Mucosa of descending colon (tissue), 3 donors: ENCODE measurements around the gene ARHGAP42. TPM values are rescaled to one million over a fixed set of nuclear protein-coding genes. Genes with fewer than 3 reads are reported as not detected.

Experiments
- ATAC-seq: fragments of 200-7000 bp; cut with Tn5 transposase; one replicate; pipeline ENCODE4 v1.9.1; 2020; ENCODE audit warnings: mild to moderate bottlenecking, moderate library complexity
- DNase-seq, 3 donors: peaks; one replicate each; pipeline ENCODE4 v3.0.0-alpha.2; 2020
- H3K36me3 ChIP-seq: fragments of 200-600 bp; one replicate; pipeline ENCODE4 v1.8.0; 2021; ENCODE audit warnings: low read depth, mild to moderate bottlenecking
- H3K4me1 ChIP-seq: fragments of 200-600 bp; one replicate; pipeline ENCODE4 v1.8.0; 2021; ENCODE audit warnings: low read depth, mild to moderate bottlenecking
- H3K4me3 ChIP-seq: fragments of 200-600 bp; one replicate; pipeline ENCODE4 v1.8.0; 2021; ENCODE audit warnings: mild to moderate bottlenecking
- H3K9me3 ChIP-seq: fragments of 200-600 bp; one replicate; pipeline ENCODE4 v1.8.0; 2021; ENCODE audit warnings: mild to moderate bottlenecking
- CTCF ChIP-seq: fragments of 200-600 bp; IDR thresholded peaks from one replicate; pipeline ENCODE4 v1.8.0; 2022; ENCODE audit warnings: antibody characterized with exemption, mild to moderate bottlenecking
- intact Hi-C, 2 donors: fragments of 100-400 bp; cut with DNase I in 1 of 2; cut with micrococcal nuclease in 1 of 2; formaldehyde crosslinking; loops; one replicate each; pipeline versions ENCODE4 v1.11.0 to v1.11.1; 2022; cut with DNase I, micrococcal nuclease
- total RNA-seq, 3 donors: library from RNA; stranded (reverse); fragmentation: NEBNext Ultra II Directional in 2 of 3; extraction: Animal tissue kit (Norgen Biotek cat#: 25700) in 2 of 3; gene quantifications; one replicate each; pipeline versions ENCODE4 v1.2.1 to v1.2.4, GENCODE V29; 2021 to 2023
- donor health status: DM: no; HTN: no; CAD: no; lungs with moderate emphysema.
- donor health status: DM: no; HTN: no; CAD: no.
- donor health status: DM: no; HTN: yes; CAD: no.

Gene ARHGAP42
- total RNA-seq, 3 donors from 2014 or later, result 17.6 to 38.9 (median 18.8) TPM

- no peak for TF ChIP-seq CTCF
- intact Hi-C loops, result loop anchor here (5.0 kb wide), 3 partner anchors 163 to 273 kb away; partner anchors contain the start of gene ARHGAP42 (in 1 of the 2)
Measured at GRCh38 chr11:100849901-100850235, 162.8 kb downstream of the ARHGAP42 start.

GRCh38 chr11:100851147-100851546 lies 164.1 kb downstream of the ARHGAP42 start:
- TF ChIP-seq CTCF, result no peak
- Histone ChIP-seq H3K36me3 (no peaks in the 10 kb centered on the region), H3K4me1 (no peaks in the 10 kb centered on the region), H3K4me3 (no peak overlapping the region), H3K9me3 (no peaks in the 10 kb centered on the region)
- intact Hi-C loops, result loop anchor here (5.0 kb wide), 3 partner anchors 164 to 274 kb away; partner anchors contain the start of gene ARHGAP42 (in 1 of the 2)
- ATAC-seq (no peak), DNase-seq (no peak)

More at GRCh38 chr11:100849901-100850235, 162.8 kb downstream of the ARHGAP42 start:
- Histone ChIP-seq H3K4me3 (no peak overlapping the region), H3K4me1 (no peaks in the 10 kb centered on the region), H3K9me3 (no peaks in the 10 kb centered on the region), H3K36me3 (no peaks in the 10 kb centered on the region)
- ATAC-seq (no peak), DNase-seq (no peak)

- Histone ChIP-seq H3K9me3 (no peaks in the 10 kb centered on the region), H3K4me3 (no peak overlapping the region), H3K36me3 (no peaks in the 10 kb centered on the region), H3K4me1 (no peaks in the 10 kb centered on the region)
- DNase-seq (no peak), ATAC-seq (peak; percentile 14)
- TF ChIP-seq CTCF, result no peak
- intact Hi-C loops, result loop anchor here (5.0 kb wide), 3 partner anchors 164 to 274 kb away; partner anchors contain the start of gene ARHGAP42 (in 1 of the 2)
Measured at GRCh38 chr11:100851584-100852152, 164.6 kb downstream of the ARHGAP42 start.

GRCh38 chr11:100855466-100856067 lies 168.5 kb downstream of the ARHGAP42 start:
- no peak for TF ChIP-seq CTCF
- no peaks in the 10 kb centered on the region for H3K36me3 ChIP-seq
- intact Hi-C loops, result loop anchor here in 1 of 2 donors (5.0 kb wide), 1 partner anchor 278 kb away; no protein-coding TSS in a partner anchor
- DNase-seq (no peak), ATAC-seq (no peak)
- H3K4me1 ChIP-seq, result no peaks in the 10 kb centered on the region
- H3K4me3 ChIP-seq, result no peak overlapping the region
- no peaks in the 10 kb centered on the region for H3K9me3 ChIP-seq

- no peaks in the 10 kb centered on the region for H3K36me3 ChIP-seq
- DNase-seq, result no peak
- no peaks in the 10 kb centered on the region for H3K4me1 ChIP-seq
- no peak for TF ChIP-seq CTCF
- intact Hi-C loops, result loop anchor here in 1 of 2 donors (5.0 kb wide), 1 partner anchor 280 kb away; no protein-coding TSS in a partner anchor
- no peaks in the 10 kb centered on the region for H3K9me3 ChIP-seq
- no peak overlapping the region for H3K4me3 ChIP-seq
- no peak for ATAC-seq
Measured at GRCh38 chr11:100857236-100858005, 170.3 kb downstream of the ARHGAP42 start.
